ENCODE results near the gene EIF5B.

EIF5B gene

GRCh38 chr2:99377879-99378278 is 40.7 kb downstream of the EIF5B start:
- DNase-seq (ENCODE audit: low spot score): no peak
- no peak for TF ChIP-seq CTCF (IDR thresholded peaks at IDR 0.05; ENCODE audit: extremely low read depth, missing control alignments)

DNA sequence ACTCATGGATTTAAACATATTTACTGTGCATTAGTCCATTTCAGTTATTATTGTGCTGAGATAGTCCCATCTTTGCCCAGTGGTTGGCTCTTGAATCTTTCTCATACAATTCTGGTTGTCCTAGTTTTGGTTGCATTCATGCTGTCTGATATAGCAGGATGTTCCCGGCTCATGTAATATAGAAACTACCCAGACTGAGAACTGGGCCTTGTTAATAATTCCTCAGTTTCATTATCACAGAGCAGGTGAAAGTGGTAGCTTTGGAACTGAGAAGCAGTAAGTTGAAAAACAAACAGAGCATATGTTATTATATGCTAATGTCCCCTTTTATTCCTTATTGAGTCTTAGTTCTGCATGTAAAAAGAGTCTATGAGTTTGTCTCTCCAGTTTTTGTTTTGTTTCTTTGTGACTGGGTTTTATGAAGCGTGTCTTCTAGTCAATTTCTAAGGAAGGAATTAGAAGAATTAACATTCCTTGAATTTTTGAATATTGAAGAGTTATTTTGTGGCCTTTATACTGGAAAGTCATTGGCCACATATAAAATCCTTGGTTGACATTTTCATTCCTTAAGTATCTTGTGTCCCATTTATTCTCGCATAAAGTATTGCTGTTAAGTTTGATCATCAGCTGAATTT is 43.3 kb downstream of the EIF5B start:
- no peak for TF ChIP-seq CTCF (IDR thresholded peaks at IDR 0.05; ENCODE audit: extremely low read depth, missing control alignments)
- DNase-seq (ENCODE audit: low spot score): no peak

DNA sequence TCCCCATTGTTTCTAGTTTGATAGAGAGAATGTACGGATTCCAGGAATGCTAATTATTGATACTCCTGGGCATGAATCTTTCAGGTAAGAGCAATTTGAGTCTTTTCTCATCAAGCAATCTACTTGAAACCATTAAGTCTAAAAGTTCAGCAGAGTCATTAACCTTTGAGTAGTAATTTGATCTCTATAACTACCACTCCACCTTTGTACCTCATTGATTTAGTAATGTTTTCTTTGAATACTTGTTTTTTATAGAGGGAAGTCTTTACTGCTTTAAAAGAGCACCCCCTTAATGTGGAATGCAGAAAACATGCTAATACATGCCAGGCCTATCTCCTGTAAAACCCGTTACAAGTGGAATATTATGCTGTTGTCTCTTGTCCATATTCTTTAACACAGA is 45.0 kb downstream of the EIF5B start:
- DNase-seq (ENCODE audit: low spot score): no peak
- no peak for TF ChIP-seq CTCF (IDR thresholded peaks at IDR 0.05; ENCODE audit: extremely low read depth, missing control alignments)

DNA sequence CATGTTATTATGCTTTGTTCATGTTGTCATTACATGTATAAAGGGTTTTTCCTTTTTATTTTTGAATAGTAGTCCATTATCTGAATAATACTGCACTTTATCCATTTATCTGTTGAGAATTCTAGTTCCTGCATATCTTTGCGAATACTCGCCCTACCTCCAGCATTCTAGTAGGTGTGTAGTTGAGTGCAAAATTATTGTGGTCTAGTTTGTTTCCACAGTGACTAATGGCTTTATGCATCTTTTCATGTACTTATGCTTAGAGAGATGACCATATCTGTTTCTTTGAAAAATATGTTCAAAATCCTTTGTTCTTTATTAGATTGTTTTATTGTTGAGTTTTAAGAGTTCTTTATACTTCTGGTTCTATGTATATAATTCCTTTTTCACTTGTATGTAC is 48.8 kb downstream of the EIF5B start:
- DNase-seq (ENCODE audit: low spot score): no peak
- no peak for TF ChIP-seq CTCF (IDR thresholded peaks at IDR 0.05; ENCODE audit: extremely low read depth, missing control alignments)

GRCh38 chr2:99388892-99389291 is 51.7 kb downstream of the EIF5B start:
- TF ChIP-seq CTCF (IDR thresholded peaks at IDR 0.05; ENCODE audit: extremely low read depth, missing control alignments): no peak
- no peak for DNase-seq (ENCODE audit: low spot score)

GRCh38 chr2:99389371-99389770 is 52.2 kb downstream of the EIF5B start:
- no peak for DNase-seq (ENCODE audit: low spot score)
- TF ChIP-seq CTCF (IDR thresholded peaks at IDR 0.05; ENCODE audit: extremely low read depth, missing control alignments): no peak

DNA sequence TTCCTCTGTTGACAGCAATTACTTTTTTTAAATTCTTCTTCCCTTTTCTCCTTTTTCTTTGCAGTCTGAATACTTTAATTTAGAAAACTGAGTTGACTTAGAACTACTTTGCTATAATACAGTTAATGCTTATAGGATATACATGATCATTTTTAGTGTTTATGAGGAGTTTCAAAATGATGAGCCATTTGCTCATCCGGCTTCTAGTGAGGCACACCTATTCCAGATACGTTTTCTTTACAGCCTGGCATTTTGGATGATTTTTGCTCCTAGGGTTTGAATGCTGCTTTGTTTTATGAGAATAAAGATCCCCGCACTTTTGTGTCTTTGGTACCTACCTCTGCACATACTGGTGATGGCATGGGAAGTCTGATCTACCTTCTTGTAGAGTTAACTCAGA is 52.8 kb downstream of the EIF5B start:
- TF ChIP-seq CTCF (IDR thresholded peaks at IDR 0.05; ENCODE audit: extremely low read depth, missing control alignments): no peak
- no peak for DNase-seq (ENCODE audit: low spot score)
